ENCODE measurements around the gene ZCCHC7.
A peak's percentile ranks its signal among the peaks of the same experiment; 100 is the strongest.

Gene ZCCHC7

DNA sequence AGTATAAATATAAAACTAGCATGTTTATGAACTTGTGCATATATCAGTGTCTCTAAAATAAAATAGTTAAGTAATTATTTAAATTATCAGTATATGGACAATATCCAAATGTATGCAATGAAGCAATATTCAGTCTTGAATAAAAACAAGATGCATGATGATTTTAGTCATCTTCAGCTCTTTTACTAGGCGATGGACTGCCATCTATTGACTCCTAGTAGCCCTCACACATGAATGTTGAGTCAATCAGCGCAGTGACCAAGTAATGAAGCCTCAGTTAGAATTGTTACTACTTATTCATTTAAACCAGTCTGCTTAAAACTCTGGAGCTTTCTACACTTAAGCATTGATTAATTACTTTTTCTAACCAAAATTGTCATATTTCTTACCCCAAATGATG lies 209.2 kb downstream of the ZCCHC7 start:
- Histone ChIP-seq H3K4me3 (ENCODE audit: low read depth, low read length) (no peak overlapping the region), H3K9me3 (ENCODE audit: insufficient read depth, low read depth, low read length) (no peaks in the 10 kb centered on the region), H3K4me2 (ENCODE audit: low read length) (no peak overlapping the region), H3K23ac (ENCODE audit: low read length) (no peak overlapping the region), H4K91ac (ENCODE audit: low read depth, low read length) (no peak overlapping the region), H3K9ac (ENCODE audit: low read length) (no peak overlapping the region), H3K4ac (ENCODE audit: low read depth, low read length) (no peak overlapping the region), H2AFZ (ENCODE audit: insufficient read depth, low read length, poor library complexity) (no peak overlapping the region), H4K12ac (ENCODE audit: low read depth, low read length) (no peak overlapping the region), H3K79me1 (ENCODE audit: low read length) (no peaks in the 10 kb centered on the region), H3K27ac (ENCODE audit: low read depth, low read length) (no peak overlapping the region), H3K4me1 (ENCODE audit: control insufficient read depth in 1 of 2, insufficient read depth in 2 of 2, low read length in 2 of 2) (no peaks in the 10 kb centered on the region), H3K14ac (ENCODE audit: low read length) (no peak overlapping the region), H3K27me3 (ENCODE audit: insufficient read depth, low read length) (no peaks in the 10 kb centered on the region), H2AK5ac (ENCODE audit: low read length) (no peak overlapping the region), H3K79me2 (ENCODE audit: control insufficient read depth, insufficient read depth, low read length, poor library complexity) (no peaks in the 10 kb centered on the region), H4K8ac (ENCODE audit: low read depth, low read length) (no peak overlapping the region), H3K36me3 (ENCODE audit: control insufficient read depth in 1 of 2, insufficient read depth in 2 of 2, low read length in 2 of 2) (no peaks in the 10 kb centered on the region), H2BK120ac (ENCODE audit: insufficient read depth, low read length, poor library complexity) (no peak overlapping the region), H2BK5ac (ENCODE audit: low read depth, low read length, poor library complexity) (no peak overlapping the region), H2BK12ac (ENCODE audit: low read length) (no peak overlapping the region), H3K18ac (ENCODE audit: low read length) (no peak overlapping the region)
- no CpG with 5 or more reads among the region's 2 CpGs for WGBS (ENCODE audit: extremely low coverage, insufficient coverage, insufficient read length)
- peak in 1 of 2 donors; percentile 5 for DNase-seq

DNA sequence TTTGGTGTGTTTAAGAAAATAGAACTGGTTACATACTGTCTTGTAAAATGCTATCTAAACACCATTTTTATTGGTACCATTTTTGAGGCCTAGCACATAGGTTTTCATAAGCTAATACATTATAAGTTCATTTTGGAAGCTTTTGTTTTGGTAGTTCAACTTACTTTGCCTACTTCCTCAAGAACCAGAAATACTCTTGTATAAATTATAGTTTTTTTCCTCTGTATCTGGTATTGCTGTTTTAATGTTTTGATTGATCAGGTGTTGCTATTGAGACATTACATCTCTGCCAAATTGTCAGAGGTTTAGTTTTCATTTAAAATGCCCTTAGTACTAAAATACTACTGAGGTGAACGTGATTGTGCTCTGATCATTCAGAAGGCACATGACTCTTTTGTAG lies 211.5 kb downstream of the ZCCHC7 start:
- no peak overlapping the region for H3K4me2 ChIP-seq (ENCODE audit: low read length)
- no peak overlapping the region for H3K18ac ChIP-seq (ENCODE audit: low read length)
- no peak overlapping the region for H4K12ac ChIP-seq (ENCODE audit: low read depth, low read length)
- H3K23ac ChIP-seq (ENCODE audit: low read length): no peak overlapping the region
- no peaks in the 10 kb centered on the region for H3K79me2 ChIP-seq (ENCODE audit: control insufficient read depth, insufficient read depth, low read length, poor library complexity)
- H3K79me1 ChIP-seq (ENCODE audit: low read length): no peaks in the 10 kb centered on the region
- no peak overlapping the region for H4K91ac ChIP-seq (ENCODE audit: low read depth, low read length)
- no peaks in the 10 kb centered on the region for H3K27me3 ChIP-seq (ENCODE audit: insufficient read depth, low read length)
- no peak overlapping the region for H3K4ac ChIP-seq (ENCODE audit: low read depth, low read length)
- H3K27ac ChIP-seq (ENCODE audit: low read depth, low read length): no peak overlapping the region
- H3K4me3 ChIP-seq (ENCODE audit: low read depth, low read length): no peak overlapping the region
- H2AFZ ChIP-seq (ENCODE audit: insufficient read depth, low read length, poor library complexity): no peak overlapping the region
- H2BK5ac ChIP-seq (ENCODE audit: low read depth, low read length, poor library complexity): no peak overlapping the region
- no peak overlapping the region for H2BK12ac ChIP-seq (ENCODE audit: low read length)
- no CpG with 5 or more reads among the region's 1 CpG for WGBS (ENCODE audit: extremely low coverage, insufficient coverage, insufficient read length)
- no peak overlapping the region for H2AK5ac ChIP-seq (ENCODE audit: low read length)
- no peaks in the 10 kb centered on the region for H3K36me3 ChIP-seq (ENCODE audit: control insufficient read depth in 1 of 2, insufficient read depth in 2 of 2, low read length in 2 of 2)
- no peak for DNase-seq
- H2BK120ac ChIP-seq (ENCODE audit: insufficient read depth, low read length, poor library complexity): no peak overlapping the region
- no peak overlapping the region for H4K8ac ChIP-seq (ENCODE audit: low read depth, low read length)
- no peaks in the 10 kb centered on the region for H3K4me1 ChIP-seq (ENCODE audit: control insufficient read depth in 1 of 2, insufficient read depth in 2 of 2, low read length in 2 of 2)
- H3K9ac ChIP-seq (ENCODE audit: low read length): no peak overlapping the region
- H3K14ac ChIP-seq (ENCODE audit: low read length): no peak overlapping the region
- H3K9me3 ChIP-seq (ENCODE audit: insufficient read depth, low read depth, low read length): no peaks in the 10 kb centered on the region

DNA sequence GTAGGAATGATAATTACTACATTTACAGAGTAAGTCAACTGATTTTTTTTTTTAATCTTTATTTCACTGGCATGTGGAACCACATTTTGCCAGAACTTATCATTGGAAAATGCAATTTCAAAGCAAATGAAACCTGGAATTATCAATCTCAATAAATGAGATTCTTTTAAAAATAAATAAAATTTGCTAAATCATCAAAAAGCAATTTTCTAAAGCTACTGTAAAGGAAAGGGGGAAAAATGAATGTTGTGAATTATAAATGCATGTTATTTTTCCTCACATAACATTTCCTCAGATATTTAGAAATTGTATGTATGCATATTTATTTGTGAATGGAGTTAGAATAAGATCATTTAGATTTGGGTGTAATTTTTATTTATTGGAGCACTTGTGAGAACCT lies 212.2 kb downstream of the ZCCHC7 start:
- H3K14ac ChIP-seq (ENCODE audit: low read length): no peak overlapping the region
- H2AFZ ChIP-seq (ENCODE audit: insufficient read depth, low read length, poor library complexity): no peak overlapping the region
- H3K79me1 ChIP-seq (ENCODE audit: low read length): no peaks in the 10 kb centered on the region
- DNase-seq: no peak
- no peak overlapping the region for H3K4me3 ChIP-seq (ENCODE audit: low read depth, low read length)
- no peak overlapping the region for H3K4ac ChIP-seq (ENCODE audit: low read depth, low read length)
- H4K12ac ChIP-seq (ENCODE audit: low read depth, low read length): no peak overlapping the region
- no peak overlapping the region for H3K9ac ChIP-seq (ENCODE audit: low read length)
- no peaks in the 10 kb centered on the region for H3K79me2 ChIP-seq (ENCODE audit: control insufficient read depth, insufficient read depth, low read length, poor library complexity)
- no peak overlapping the region for H2BK120ac ChIP-seq (ENCODE audit: insufficient read depth, low read length, poor library complexity)
- H3K27ac ChIP-seq (ENCODE audit: low read depth, low read length): no peak overlapping the region
- H3K27me3 ChIP-seq (ENCODE audit: insufficient read depth, low read length): no peaks in the 10 kb centered on the region
- no peaks in the 10 kb centered on the region for H3K4me1 ChIP-seq (ENCODE audit: control insufficient read depth in 1 of 2, insufficient read depth in 2 of 2, low read length in 2 of 2)
- no peak overlapping the region for H3K4me2 ChIP-seq (ENCODE audit: low read length)
- H3K9me3 ChIP-seq (ENCODE audit: insufficient read depth, low read depth, low read length): no peaks in the 10 kb centered on the region
- no peak overlapping the region for H3K23ac ChIP-seq (ENCODE audit: low read length)
- no peak overlapping the region for H2BK5ac ChIP-seq (ENCODE audit: low read depth, low read length, poor library complexity)
- H4K8ac ChIP-seq (ENCODE audit: low read depth, low read length): no peak overlapping the region
- H3K36me3 ChIP-seq (ENCODE audit: control insufficient read depth in 1 of 2, insufficient read depth in 2 of 2, low read length in 2 of 2): no peaks in the 10 kb centered on the region
- H4K91ac ChIP-seq (ENCODE audit: low read depth, low read length): no peak overlapping the region
- no peak overlapping the region for H2BK12ac ChIP-seq (ENCODE audit: low read length)
- no peak overlapping the region for H3K18ac ChIP-seq (ENCODE audit: low read length)
- H2AK5ac ChIP-seq (ENCODE audit: low read length): no peak overlapping the region

DNA sequence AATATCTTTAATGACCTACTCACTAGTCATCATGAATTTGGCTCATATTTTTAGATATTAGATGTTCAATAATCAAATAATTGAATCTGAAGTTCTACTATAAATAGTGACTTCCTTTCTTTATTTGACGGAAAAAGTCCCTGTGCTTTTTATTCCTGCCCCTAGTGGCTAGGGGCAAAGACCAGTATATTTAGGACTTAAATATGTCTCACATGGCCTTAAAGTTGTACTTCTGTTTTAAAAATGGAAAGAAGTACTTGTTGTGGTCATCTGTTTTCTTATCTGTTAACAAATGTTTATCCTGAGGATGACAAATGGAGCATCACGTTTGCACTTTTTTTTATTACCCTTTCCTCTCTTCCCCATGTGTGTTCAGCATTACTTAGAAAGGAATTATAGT lies 212.9 kb downstream of the ZCCHC7 start:
- Histone ChIP-seq H3K4me3 (ENCODE audit: low read depth, low read length) (no peak overlapping the region), H3K79me1 (ENCODE audit: low read length) (no peaks in the 10 kb centered on the region), H4K91ac (ENCODE audit: low read depth, low read length) (no peak overlapping the region), H3K4me2 (ENCODE audit: low read length) (no peak overlapping the region), H3K23ac (ENCODE audit: low read length) (no peak overlapping the region), H3K27ac (ENCODE audit: low read depth, low read length) (no peak overlapping the region), H3K18ac (ENCODE audit: low read length) (no peak overlapping the region), H2AFZ (ENCODE audit: insufficient read depth, low read length, poor library complexity) (no peak overlapping the region), H3K4me1 (ENCODE audit: control insufficient read depth in 1 of 2, insufficient read depth in 2 of 2, low read length in 2 of 2) (no peaks in the 10 kb centered on the region), H3K4ac (ENCODE audit: low read depth, low read length) (no peak overlapping the region), H4K12ac (ENCODE audit: low read depth, low read length) (no peak overlapping the region), H3K36me3 (ENCODE audit: control insufficient read depth in 1 of 2, insufficient read depth in 2 of 2, low read length in 2 of 2) (no peaks in the 10 kb centered on the region), H3K27me3 (ENCODE audit: insufficient read depth, low read length) (no peaks in the 10 kb centered on the region), H2BK12ac (ENCODE audit: low read length) (no peak overlapping the region), H2BK120ac (ENCODE audit: insufficient read depth, low read length, poor library complexity) (no peak overlapping the region), H3K14ac (ENCODE audit: low read length) (no peak overlapping the region), H2BK5ac (ENCODE audit: low read depth, low read length, poor library complexity) (no peak overlapping the region), H3K9me3 (ENCODE audit: insufficient read depth, low read depth, low read length) (no peaks in the 10 kb centered on the region), H3K79me2 (ENCODE audit: control insufficient read depth, insufficient read depth, low read length, poor library complexity) (no peaks in the 10 kb centered on the region), H3K9ac (ENCODE audit: low read length) (no peak overlapping the region), H4K8ac (ENCODE audit: low read depth, low read length) (no peak overlapping the region), H2AK5ac (ENCODE audit: low read length) (no peak overlapping the region)
- WGBS (ENCODE audit: extremely low coverage, insufficient coverage, insufficient read length): no CpG with 5 or more reads among the region's 2 CpGs
- DNase-seq: no peak

DNA sequence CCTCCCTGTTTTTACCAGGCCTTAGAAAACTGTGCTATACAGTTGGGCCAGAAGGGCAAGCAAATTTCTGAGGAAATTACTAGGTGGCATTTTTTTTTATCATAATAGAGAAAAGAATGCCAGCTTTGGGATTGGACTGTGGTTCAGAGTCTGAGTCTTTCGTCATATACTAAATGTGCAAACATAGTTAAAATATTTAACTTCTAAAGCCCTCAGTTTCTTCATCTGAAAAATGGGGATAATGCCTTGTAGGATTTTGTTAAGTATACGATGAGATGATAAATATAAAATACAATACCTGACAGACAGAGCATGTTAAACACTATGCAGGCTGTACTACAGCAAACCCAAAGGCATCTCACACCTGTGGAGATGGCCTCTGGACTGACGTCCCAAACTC lies 214.9 kb downstream of the ZCCHC7 start:
- peak in 1 of 2 donors; percentile 1 for DNase-seq
- Histone ChIP-seq H3K4ac (ENCODE audit: low read depth, low read length) (no peak overlapping the region), H3K79me2 (ENCODE audit: control insufficient read depth, insufficient read depth, low read length, poor library complexity) (no peaks in the 10 kb centered on the region), H3K27ac (ENCODE audit: low read depth, low read length) (no peak overlapping the region), H4K8ac (ENCODE audit: low read depth, low read length) (no peak overlapping the region), H2BK5ac (ENCODE audit: low read depth, low read length, poor library complexity) (no peak overlapping the region), H2AK5ac (ENCODE audit: low read length) (no peak overlapping the region), H3K18ac (ENCODE audit: low read length) (no peak overlapping the region), H3K23ac (ENCODE audit: low read length) (no peak overlapping the region), H3K79me1 (ENCODE audit: low read length) (no peaks in the 10 kb centered on the region), H4K12ac (ENCODE audit: low read depth, low read length) (no peak overlapping the region), H3K4me1 (ENCODE audit: control insufficient read depth in 1 of 2, insufficient read depth in 2 of 2, low read length in 2 of 2) (no peaks in the 10 kb centered on the region), H2BK12ac (ENCODE audit: low read length) (no peak overlapping the region), H3K4me3 (ENCODE audit: low read depth, low read length) (no peak overlapping the region), H2AFZ (ENCODE audit: insufficient read depth, low read length, poor library complexity) (no peak overlapping the region), H3K9ac (ENCODE audit: low read length) (no peak overlapping the region), H3K27me3 (ENCODE audit: insufficient read depth, low read length) (no peaks in the 10 kb centered on the region), H2BK120ac (ENCODE audit: insufficient read depth, low read length, poor library complexity) (no peak overlapping the region), H4K91ac (ENCODE audit: low read depth, low read length) (no peak overlapping the region), H3K9me3 (ENCODE audit: insufficient read depth, low read depth, low read length) (no peaks in the 10 kb centered on the region), H3K36me3 (ENCODE audit: control insufficient read depth in 1 of 2, insufficient read depth in 2 of 2, low read length in 2 of 2) (no peaks in the 10 kb centered on the region), H3K14ac (ENCODE audit: low read length) (no peak overlapping the region), H3K4me2 (ENCODE audit: low read length) (no peak overlapping the region)
- no CpG with 5 or more reads among the region's 3 CpGs for WGBS (ENCODE audit: extremely low coverage, insufficient coverage, insufficient read length)

Measured in trophoblast cell (in vitro differentiated cells and primary cell).